CD4-positive, alpha-beta T cell (primary cell): ENCODE data around the gene TMEM117. TPM values are rescaled to one million over a fixed set of nuclear protein-coding genes. Genes with fewer than 3 reads are reported as not detected.

Source experiments
- ATAC-seq: fragments of 200-7000 bp; cut with Tn5 transposase; one replicate; pipeline ENCODE4 v1.10.0; 2022; ENCODE audit warnings: mild to moderate bottlenecking; ENCODE audit not compliant: poor library complexity
- CTCF ChIA-PET: fragments of 350-600 bp; sonication (Branson Sonifier 250); formaldehyde crosslinking; loops from one replicate; lab custom pipeline; 2021; ENCODE audit warnings: antibody characterized with exemption, inconsistent platforms; lab: Charles Lee
- POLR2A ChIA-PET: fragments of 350-600 bp; sonication (Branson Sonifier 250); formaldehyde crosslinking; loops from one replicate; lab custom pipeline; 2021; ENCODE audit warnings: antibody characterized with exemption, inconsistent platforms; lab: Charles Lee
- DNase-seq, 14 experiments: peaks; one replicate each; pipeline ENCODE4 v3.0.0-alpha.2; 2013 to 2020; ENCODE audit warnings: mixed read lengths in 2 of 14
- H3K27ac ChIP-seq, 2 donors: one replicate each; pipeline versions ENCODE4 v1.5.1 to v1.7.0; 2013; ENCODE audit warnings: low read length in 2 of 2, low read depth in 1 of 2, mild to moderate bottlenecking in 1 of 2
- H3K27me3 ChIP-seq, 2 experiments: 1 replicate in 1 of 2; 2 replicates in 1 of 2; pipeline versions ENCODE4 v1.6.1 to v1.7.0; 2013; ENCODE audit warnings: low read length in 2 of 2, control low read depth in 1 of 2, mild to moderate bottlenecking in 1 of 2, moderate library complexity in 1 of 2; ENCODE audit not compliant: insufficient read depth in 2 of 2, control insufficient read depth in 1 of 2
- H3K36me3 ChIP-seq: one replicate; pipeline ENCODE4 v1.6.1; 2013; ENCODE audit warnings: low read length, control low read depth; ENCODE audit not compliant: insufficient read depth
- H3K4me1 ChIP-seq: one replicate; pipeline ENCODE4 v1.6.1; 2013; ENCODE audit warnings: low read length, control low read depth; ENCODE audit not compliant: insufficient read depth
- H3K4me3 ChIP-seq: one replicate; pipeline ENCODE4 v1.5.1; 2013; ENCODE audit warnings: mild to moderate bottlenecking, low read length, moderate library complexity
- H3K9me3 ChIP-seq, 2 experiments: 1 replicate in 1 of 2; 2 replicates in 1 of 2; pipeline versions ENCODE4 v1.6.1 to v1.7.0; 2013; ENCODE audit warnings: low read length in 2 of 2, mild to moderate bottlenecking in 2 of 2, control low read depth in 1 of 2, moderate library complexity in 1 of 2; ENCODE audit not compliant: control insufficient read depth in 1 of 2, insufficient read depth in 1 of 2
- H3K27ac Mint-ChIP-seq: one replicate; pipeline ENCODE4 v1.8.0; 2020; ENCODE audit warnings: mixed read lengths
- H3K27me3 Mint-ChIP-seq: one replicate; pipeline ENCODE4 v1.8.0; 2021; ENCODE audit warnings: mixed read lengths
- H3K36me3 Mint-ChIP-seq: one replicate; pipeline ENCODE4 v1.8.0; 2021; ENCODE audit warnings: low read depth, mixed read lengths
- H3K4me1 Mint-ChIP-seq: one replicate; pipeline ENCODE4 v1.8.0; 2021; ENCODE audit warnings: low read depth, mixed read lengths
- H3K4me3 Mint-ChIP-seq: one replicate; pipeline ENCODE4 v1.8.0; 2020; ENCODE audit warnings: mild to moderate bottlenecking, mixed read lengths
- H3K9me3 Mint-ChIP-seq: one replicate; pipeline ENCODE4 v1.8.0; 2020; ENCODE audit warnings: mixed read lengths
- intact Hi-C, 2 experiments: fragments of 100-400 bp; cut with DNase I in 1 of 2; cut with micrococcal nuclease in 1 of 2; formaldehyde crosslinking; loops; one replicate each; pipeline versions ENCODE4 v1.15.1 to v1.9.0; 2023 to 2025; cut with DNase I, micrococcal nuclease
- total RNA-seq, 174 experiments: library from RNA in 2 of 174; stranded (reverse) in 2 of 174; gene quantifications; one replicate each; pipeline ENCODE4 v1.2.3 and lab custom pipeline; 2021 to 2026
- TF ChIP-seq, protein P1 (sequence below): fragments of 200-600 bp; IDR thresholded peaks from one replicate; pipeline ENCODE4 v1.8.0; 2022; ENCODE audit warnings: antibody characterized with exemption, mild to moderate bottlenecking

TMEM117 gene
- total RNA-seq, 2 experiments from 2014 or later, result 3.4 to 4.4 TPM

DNA sequence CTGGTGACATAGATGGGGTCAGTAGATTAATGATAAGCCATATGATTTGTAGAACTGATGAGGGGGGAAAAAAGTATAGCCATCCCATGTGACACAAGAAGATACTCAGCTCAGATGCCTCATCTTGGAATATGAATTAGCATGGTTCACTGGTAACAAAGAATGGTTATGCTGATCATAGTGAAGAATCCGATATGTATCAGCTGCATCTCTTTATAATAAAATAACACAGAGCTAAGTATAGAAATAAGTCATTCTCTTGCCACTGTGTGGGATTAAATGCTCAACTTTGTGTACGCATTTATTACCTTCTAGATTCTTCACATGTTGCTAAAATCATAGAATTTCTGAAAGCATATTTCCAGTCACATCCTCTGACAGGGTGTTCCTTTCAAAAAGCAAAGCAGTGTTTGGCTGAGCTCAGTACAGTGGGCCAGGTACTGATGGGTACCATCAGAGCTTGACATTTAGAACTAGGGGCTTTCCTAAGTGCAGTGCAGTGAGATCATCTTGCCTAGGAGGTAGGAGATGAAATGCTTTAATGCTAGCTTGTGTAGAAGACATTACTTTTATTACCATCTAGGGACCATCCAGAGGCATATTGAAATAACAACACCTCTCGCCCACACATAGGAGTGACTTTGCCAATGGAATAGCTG is 256.2 kb downstream of the TMEM117 start:
- no peaks in the 10 kb centered on the region for H3K4me1 ChIP-seq
- no peaks in the 10 kb centered on the region for H3K36me3 ChIP-seq
- ATAC-seq (no peak), DNase-seq (no peak)
- TF ChIP-seq, protein P1, sequence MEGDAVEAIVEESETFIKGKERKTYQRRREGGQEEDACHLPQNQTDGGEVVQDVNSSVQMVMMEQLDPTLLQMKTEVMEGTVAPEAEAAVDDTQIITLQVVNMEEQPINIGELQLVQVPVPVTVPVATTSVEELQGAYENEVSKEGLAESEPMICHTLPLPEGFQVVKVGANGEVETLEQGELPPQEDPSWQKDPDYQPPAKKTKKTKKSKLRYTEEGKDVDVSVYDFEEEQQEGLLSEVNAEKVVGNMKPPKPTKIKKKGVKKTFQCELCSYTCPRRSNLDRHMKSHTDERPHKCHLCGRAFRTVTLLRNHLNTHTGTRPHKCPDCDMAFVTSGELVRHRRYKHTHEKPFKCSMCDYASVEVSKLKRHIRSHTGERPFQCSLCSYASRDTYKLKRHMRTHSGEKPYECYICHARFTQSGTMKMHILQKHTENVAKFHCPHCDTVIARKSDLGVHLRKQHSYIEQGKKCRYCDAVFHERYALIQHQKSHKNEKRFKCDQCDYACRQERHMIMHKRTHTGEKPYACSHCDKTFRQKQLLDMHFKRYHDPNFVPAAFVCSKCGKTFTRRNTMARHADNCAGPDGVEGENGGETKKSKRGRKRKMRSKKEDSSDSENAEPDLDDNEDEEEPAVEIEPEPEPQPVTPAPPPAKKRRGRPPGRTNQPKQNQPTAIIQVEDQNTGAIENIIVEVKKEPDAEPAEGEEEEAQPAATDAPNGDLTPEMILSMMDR, result no peak
- Mint-ChIP-seq H3K9me3 (peaks cover 6% of the 10 kb centered on the region), H3K4me1 (no peaks in the 10 kb centered on the region), H3K36me3 (peaks cover 6% of the 10 kb centered on the region), H3K27ac (no peak overlapping the region), H3K27me3 (no peaks in the 10 kb centered on the region), H3K4me3 (no peak overlapping the region)
- no peaks in the 10 kb centered on the region for H3K9me3 ChIP-seq
- ChIA-PET POLR2A (no interaction called here), CTCF (no interaction called here)
- no peak overlapping the region for H3K27ac ChIP-seq
- no peak overlapping the region for H3K4me3 ChIP-seq
- no peaks in the 10 kb centered on the region for H3K27me3 ChIP-seq
- intact Hi-C loops, result no loop called here

DNA sequence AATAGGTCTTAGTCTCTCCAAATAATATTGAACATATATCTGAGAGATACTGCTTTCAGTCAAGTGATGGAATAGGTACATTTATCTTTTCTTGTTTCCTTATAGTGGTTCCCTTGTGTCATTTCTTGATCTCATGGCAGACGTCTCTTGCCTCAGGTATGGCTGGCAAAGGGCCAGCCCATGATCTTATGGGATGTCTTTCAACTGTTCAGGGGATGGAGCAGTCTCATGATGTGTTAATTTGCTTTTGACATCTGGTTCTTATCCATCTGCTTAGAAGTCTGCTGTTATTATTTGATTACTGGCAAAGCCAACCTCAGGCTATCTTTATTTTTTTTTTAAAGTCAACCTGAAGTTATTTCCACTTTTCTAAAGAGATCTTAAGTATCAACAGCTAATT is 262.9 kb downstream of the TMEM117 start:
- POLR2A ChIA-PET, result no interaction called here
- CTCF ChIA-PET, result no interaction called here
- TF ChIP-seq, protein P1, result no peak
- H3K4me1 Mint-ChIP-seq, result no peaks in the 10 kb centered on the region
- H3K36me3 Mint-ChIP-seq, result no peaks in the 10 kb centered on the region
- no peak for ATAC-seq
- intact Hi-C loops, result no loop called here
- Histone ChIP-seq H3K4me3 (no peak overlapping the region), H3K4me1 (no peaks in the 10 kb centered on the region), H3K27me3 (no peaks in the 10 kb centered on the region), H3K9me3 (no peaks in the 10 kb centered on the region), H3K27ac (no peak overlapping the region), H3K36me3 (no peaks in the 10 kb centered on the region)
- H3K27me3 Mint-ChIP-seq, result no peaks in the 10 kb centered on the region
- H3K9me3 Mint-ChIP-seq, result peaks cover 4% of the 10 kb centered on the region
- H3K4me3 Mint-ChIP-seq, result no peak overlapping the region
- no peak overlapping the region for H3K27ac Mint-ChIP-seq
- no peak for DNase-seq

DNA sequence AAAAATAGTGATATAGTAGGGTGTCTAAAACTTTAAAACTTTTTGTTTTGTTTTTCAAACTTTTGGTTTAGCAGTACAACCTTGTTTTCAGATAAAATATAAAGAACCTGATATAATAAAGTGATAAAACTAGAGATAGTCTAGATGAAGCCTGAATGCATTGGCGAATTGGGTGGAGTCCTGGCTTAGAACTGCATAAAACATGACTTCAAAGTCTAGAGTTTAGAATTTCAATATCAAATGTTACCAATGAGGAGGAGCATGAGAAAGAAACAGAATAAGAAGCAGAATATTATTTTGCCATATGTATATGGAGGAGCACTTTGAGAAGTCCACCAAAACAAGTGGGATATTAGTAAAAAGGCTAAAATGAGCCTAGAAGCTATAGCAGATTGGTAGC is 263.6 kb downstream of the TMEM117 start:
- ATAC-seq, result no peak
- Histone ChIP-seq H3K4me3 (no peak overlapping the region), H3K27ac (no peak overlapping the region), H3K9me3 (no peaks in the 10 kb centered on the region), H3K27me3 (no peaks in the 10 kb centered on the region), H3K4me1 (no peaks in the 10 kb centered on the region), H3K36me3 (no peaks in the 10 kb centered on the region)
- ChIA-PET CTCF (no interaction called here), POLR2A (no interaction called here)
- no peak overlapping the region for H3K27ac Mint-ChIP-seq
- no peak for DNase-seq
- H3K36me3 Mint-ChIP-seq, result no peaks in the 10 kb centered on the region
- no peak overlapping the region for H3K4me3 Mint-ChIP-seq
- H3K4me1 Mint-ChIP-seq, result no peaks in the 10 kb centered on the region
- H3K9me3 Mint-ChIP-seq, result peaks cover 4% of the 10 kb centered on the region
- no peaks in the 10 kb centered on the region for H3K27me3 Mint-ChIP-seq
- intact Hi-C loops, result no loop called here
- TF ChIP-seq, protein P1, result no peak
